HG02588 (cell line): ENCODE results near the gene TEF.

Experiments used
- ATAC-seq: cut with Tn5 transposase; IDR thresholded peaks from one replicate; pipeline ENCODE4 v1.9.1; 2021; ENCODE audit warnings: mild to moderate bottlenecking, moderate library complexity; ENCODE audit not compliant: unreplicated experiment

TEF gene, protein sequence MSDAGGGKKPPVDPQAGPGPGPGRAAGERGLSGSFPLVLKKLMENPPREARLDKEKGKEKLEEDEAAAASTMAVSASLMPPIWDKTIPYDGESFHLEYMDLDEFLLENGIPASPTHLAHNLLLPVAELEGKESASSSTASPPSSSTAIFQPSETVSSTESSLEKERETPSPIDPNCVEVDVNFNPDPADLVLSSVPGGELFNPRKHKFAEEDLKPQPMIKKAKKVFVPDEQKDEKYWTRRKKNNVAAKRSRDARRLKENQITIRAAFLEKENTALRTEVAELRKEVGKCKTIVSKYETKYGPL

DNA sequence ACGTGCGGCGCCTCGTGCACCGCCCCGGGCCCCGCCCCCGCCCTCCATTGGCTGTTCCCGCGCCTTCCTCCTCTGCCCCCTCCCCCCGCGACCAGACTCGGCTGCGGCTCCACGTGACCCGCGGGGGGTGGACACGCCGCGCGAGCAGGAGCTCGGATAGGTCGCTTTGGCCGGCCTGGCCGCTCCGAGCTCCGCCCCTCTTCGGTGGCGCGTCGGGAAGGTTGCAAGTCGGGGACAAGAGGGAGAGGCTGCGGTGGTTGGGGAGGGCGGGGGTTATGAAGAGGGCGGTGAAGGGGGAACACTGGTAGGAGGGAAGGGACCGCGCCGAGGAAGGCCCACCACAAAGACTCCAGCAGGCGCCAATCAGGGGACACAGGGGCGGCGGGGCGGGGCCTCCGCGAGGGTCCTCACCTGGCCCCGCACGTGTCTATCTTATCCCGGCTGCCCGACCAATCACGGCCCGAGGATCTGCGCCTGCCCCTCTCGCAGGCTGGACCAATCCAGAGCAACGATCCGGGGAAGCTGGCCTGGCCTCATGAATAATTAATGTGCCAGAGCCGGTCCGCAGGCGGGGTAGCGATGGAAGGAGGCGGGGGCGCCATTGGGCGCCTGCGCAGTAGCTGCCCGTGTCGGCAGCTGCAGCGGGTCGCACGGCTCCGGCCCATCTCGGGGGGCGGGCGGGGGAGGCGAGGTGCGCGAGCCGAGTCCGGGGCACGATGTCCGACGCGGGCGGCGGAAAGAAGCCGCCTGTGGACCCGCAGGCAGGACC lies at the start of gene TEF:
Gene TEF, plus strand, starts transcription at position 614 of the 769 bp plus-strand sequence. Its CDS starts 103 bp downstream, at position 717.
- ATAC-seq = peak; percentile 83

DNA sequence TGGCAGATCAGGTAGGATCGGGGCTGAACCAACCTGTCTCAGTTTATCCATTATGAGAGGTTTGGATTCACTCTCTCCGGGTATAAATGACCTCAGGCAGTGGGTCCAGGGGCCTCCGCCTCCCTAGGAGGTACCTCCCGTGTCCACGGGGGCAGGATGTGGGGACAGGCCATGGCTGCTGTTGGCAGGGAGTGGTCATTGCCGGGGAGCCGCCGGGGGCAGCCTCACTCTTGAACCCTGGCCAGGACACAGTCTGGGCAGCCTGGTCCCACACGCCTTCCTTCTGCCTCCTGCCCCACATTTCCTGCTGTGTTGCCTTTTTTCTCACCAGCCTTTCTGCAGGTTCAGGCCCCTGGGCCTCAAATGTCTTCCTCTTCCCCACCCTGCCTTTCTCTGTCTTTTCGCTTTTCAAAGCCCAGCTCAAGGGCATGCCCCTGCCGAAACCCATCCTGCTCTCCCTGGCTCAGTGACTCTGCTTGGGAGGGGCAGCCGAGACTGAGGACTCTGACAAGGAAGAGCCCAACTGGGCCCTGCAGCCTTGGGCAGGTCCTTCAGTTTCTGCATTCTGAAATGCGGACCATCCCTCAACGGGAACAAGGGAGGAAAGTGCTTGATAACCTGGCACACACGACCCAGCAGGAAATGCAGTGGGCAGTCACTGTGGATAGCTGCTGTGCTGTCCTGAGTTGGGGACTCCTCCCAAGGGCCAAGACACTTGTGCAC lies 49.4 kb upstream of the TEF start:
- ATAC-seq = no peak

DNA sequence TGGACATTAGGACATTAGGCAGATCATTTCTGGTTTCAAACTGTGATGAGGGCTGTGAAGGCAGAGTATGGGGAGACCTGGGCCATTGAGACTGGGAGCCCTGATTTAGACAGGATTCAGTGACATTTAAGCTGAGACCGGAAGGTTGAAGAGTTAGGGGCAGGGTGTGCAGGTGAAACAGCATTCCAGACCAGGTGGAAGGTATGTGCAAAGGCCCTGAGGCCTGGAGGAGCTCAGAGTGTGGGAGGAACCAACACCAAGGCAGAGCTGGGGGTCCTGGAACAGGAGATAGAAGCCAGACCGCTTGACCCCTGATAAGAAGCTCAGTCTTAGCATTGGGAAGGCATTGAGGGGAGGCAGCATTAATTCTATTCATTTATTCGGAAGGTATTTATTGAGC lies 47.9 kb upstream of the TEF start:
- ATAC-seq = no peak

DNA sequence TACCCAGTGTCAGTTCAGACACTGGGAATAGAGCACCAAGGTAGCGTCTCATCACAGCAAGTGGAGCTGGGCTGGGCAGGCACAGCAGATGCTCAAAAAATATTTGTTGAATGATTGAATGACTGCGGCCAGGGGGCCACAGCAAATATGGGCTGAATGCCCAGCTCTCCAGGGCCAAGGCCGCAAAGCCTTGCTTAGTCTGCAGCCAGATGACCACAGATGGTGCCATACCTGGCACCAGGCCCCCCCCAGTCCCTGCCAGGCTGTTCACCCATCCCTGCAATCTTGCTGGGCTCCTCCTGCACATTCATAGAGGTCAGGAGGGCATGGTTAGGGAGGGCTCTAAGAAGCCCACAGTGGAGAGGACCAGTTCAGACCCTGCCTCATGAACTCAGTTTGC lies 47.5 kb upstream of the TEF start:
- ATAC-seq = no peak

DNA sequence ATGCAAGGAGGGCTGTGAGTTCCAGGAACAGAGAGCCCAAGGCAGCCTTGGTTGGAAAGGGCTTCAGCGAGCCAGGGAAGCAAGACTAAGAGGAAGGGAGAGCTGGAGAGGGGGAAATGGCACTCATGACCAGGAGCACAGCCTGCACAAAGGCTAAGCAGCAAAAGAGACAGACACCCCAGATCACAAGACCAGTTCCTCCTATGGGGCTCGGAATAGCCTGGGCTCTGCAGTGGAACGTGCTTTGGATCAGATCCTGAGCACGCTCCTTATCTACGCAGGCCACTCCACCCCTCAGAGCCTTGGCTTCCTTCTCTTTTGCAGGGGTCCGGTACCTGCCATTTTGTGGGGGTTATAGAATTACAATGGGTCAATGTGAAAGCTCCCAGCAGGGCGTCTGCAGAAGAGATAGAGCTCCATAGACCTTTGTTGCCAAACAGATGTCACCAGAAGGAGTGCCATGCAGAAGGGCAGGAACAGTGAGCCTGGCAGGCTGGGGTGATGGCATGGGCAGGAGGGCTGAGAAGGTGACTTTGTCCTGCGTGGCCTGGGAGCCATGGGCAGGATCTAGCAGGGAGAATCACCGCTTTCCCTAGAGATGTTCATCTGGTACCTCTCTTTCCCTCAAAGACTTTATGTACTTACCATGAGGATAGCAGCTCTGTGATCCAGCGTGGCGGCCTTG lies 46.6 kb upstream of the TEF start:
- no peak for ATAC-seq

DNA sequence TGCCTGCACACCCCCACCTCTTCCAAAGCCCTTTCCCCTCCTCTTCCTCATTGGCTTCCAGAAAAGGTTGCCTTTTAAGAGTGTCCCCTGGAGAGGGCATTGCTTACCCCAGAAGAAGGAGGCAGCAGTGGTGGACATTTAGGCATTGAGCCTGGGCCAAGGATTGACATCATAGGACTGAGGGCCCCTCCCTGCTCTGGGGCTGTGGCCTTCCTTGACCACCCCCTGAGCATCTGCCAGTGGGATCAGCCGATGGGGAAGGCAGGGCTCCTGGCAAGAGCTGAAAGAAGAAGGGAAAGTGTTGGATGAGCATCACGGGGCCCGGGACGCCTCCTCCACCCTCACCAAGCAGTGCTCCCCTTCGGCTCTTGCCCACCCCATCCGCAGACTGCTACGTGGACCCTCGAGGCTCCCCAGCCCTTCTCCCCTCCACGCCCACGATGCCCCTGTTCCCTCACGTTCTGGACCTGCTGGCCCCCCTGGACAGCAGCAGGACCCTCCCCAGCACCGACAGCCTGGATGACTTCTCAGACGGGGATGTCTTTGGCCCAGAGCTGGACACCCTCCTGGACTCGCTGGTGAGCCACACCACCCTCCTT lies 43.0 kb upstream of the TEF start:
- no peak for ATAC-seq

DNA sequence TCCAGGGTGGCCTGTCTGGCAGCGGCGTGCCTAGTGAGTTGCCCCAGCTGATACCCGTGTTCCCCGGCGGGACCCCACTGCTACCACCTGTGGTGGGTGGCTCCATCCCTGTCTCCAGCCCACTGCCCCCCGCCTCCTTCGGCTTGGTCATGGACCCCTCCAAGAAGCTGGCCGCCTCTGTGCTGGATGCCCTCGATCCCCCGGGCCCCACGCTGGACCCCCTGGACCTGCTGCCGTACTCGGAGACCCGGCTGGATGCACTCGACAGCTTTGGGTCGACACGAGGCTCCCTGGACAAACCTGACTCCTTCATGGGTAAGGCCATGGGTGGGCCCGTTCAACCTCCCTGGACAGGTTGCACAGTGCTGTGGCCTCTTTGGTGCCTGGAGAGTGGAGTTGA lies 41.9 kb upstream of the TEF start:
- no peak for ATAC-seq

DNA sequence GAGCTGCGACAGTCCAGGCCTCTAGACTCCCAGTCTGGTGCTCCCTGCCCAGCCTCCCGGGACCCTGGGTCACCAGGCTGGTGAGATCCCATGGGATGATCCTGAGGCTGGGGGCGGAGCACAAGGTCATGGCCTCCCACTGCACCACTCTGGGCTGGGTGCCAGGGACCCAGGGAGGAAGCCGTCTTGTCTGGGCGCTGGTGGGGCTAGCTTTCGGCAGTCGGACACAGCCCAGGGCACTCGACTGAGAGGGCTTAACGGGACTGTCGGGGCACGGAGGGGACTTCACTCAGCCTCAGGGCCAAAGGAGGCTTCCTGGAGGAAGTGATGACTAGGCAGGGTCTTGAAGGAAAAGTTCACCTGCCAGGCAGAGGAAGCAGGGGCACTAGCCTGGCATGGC lies 41.4 kb upstream of the TEF start:
- ATAC-seq = no peak

DNA sequence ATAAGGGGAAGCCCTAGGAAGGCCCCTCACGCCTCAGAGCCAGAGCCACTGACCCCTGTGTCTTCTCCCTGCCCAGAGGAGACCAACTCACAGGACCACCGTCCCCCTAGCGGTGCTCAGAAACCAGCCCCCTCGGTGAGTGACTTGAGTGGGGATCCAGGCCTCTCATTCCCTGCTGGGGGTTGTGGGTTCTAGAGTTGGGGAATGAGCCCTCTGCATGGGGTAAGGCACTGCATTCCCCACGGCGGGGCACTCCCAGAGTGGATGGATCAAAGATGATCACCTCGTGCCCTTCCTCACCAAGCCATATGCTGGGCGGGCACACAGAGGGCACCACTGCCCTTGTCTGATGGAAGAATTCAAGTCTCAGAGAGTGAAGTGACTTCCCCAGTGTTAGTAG lies 40.7 kb upstream of the TEF start:
- no peak for ATAC-seq

DNA sequence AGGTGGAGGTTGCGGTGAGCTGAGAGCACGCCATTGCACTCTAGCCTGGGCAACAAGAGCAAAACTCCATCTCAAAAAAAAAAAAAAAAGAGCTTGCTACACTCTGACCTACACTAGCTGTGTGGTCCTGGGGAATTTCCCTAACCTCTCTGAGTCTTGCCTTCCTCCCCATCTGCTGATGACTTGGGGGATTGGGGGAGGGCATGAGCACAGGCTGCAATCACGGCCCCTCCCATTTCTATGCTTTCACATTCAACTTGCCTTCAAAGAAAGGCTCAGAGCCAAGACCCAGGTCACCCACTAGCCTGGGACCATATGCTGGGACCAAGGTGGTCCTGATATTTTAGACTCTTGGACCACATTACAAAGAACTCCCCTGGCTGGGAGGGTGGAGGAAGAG lies 39.8 kb upstream of the TEF start:
- ATAC-seq = no peak

DNA sequence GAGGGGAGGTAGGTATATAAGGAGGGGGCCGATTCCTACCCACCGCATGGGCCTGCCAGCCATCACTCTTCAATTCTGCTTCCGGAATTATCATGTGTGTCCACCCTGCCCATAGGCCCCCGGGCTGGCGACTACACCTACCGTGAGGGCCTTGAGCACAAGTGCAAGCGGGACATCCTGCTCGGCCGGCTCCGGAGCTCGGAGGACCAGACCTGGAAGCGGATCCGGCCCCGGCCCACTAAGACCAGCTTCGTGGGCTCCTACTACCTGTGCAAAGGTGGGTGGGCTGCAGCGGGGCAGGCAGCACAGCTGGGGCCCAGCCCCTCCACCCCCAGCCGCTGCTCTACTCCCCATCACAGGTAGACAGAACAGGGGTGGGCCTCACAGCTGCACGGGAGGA lies 38.4 kb upstream of the TEF start:
- ATAC-seq = no peak

DNA sequence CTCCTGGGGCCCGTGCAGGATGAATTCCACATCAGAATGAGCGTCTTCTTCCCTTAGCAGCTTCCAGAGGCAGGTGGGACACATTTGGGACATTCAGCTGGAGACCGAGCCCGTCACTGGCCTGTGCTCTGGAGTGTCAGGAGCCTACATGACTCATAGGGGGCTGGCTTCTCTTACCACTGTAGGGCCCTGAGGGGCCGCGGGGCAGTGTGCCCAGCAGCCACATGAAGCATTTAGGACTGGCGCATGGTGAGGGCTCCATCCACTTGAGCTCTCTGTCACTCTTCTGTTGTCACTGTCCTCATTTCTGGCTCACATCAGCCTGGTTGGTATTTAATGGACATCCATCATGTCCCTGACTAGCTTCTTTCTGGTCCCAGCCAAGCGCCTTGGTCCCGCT lies 38.0 kb upstream of the TEF start:
- ATAC-seq = no peak

DNA sequence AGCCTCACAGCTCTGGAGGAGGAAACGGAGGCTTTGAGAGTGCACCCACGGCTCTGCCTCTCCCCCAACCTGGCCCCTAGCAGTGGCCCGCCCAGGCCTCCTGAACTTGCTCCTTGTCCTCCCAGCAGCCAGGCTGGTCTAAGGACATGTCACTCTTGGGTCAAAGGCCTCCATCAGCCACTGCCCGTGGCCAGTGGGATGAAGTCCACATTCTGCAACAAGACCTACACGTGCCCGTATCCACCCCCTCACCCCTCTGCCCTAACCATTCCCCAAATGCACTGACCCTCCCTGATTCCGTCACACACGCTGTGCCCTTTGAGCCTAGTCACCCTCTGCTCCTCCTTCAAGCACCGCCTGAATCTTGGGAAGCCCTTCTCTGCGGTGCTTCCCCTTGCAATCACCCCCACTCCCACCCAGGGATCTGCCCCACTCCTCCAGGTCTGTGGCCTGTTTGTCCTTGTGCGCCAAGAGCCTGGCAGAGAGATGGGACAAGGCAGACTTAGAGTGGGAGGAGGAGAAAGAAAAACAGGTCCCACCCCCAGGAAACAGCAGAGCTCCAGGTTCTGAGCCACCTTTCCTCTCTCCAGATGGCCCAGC lies 37.5 kb upstream of the TEF start:
- no peak for ATAC-seq

DNA sequence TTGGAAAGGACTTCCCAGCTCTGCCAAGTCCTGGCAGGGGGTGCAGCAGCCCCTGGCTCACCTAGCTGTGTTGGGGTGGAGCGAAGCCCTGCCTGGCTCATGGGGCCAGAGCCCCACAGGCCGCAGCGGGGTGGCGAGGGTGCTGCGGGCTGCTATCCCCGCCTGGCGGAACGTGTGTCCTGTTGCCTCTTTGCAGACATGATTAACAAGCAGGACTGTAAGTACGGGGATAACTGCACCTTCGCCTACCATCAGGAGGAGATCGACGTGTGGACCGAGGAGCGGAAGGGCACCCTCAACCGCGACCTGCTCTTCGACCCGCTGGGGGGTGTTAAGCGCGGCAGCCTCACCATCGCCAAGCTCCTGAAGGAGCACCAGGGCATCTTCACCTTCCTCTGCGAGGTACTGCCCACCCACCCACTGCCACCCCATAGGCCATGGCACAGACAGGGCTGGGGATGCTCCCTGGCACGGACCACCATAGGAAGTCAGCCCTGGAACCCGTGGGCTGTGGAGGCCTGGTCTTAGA lies 35.9 kb upstream of the TEF start:
- ATAC-seq = no peak

DNA sequence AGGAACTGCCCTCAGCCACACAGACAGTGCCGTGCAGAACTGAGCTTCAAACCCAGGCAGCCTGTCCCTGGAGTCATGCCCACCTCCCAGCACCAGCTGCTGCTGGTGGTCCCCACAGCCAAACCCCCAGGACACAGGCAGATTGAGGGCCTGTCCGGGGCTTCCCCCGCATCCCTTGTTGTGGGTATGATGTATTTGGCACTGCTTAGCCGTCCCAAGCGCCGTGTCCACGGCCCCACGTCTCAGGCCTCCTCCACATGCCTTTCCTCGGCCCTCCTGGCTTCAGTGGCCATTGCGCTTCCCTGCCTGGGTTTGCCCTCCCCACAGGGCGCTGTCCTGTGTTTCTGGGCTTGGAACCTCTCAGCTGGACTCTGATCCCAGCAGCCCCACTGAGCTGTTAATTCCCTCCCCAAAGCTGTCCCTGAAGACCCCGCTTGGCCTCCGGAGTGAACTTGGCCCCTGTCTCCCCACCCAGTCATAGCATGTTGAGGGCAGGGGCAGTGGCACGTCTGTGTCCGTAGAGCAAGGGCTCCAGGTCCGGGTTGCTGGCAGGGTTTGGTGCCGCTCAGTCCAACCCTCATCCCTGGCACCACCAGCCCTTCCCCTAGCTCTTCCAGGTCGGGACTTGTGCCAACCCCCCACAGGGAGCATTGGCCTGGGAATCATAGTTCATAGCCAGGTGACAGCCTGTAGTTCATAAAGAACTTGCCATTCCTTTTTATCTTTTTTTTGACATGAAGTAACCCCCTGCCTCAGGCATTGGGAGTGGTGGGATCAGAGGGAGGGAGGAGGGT lies 34.5 kb upstream of the TEF start:
- no peak for ATAC-seq

DNA sequence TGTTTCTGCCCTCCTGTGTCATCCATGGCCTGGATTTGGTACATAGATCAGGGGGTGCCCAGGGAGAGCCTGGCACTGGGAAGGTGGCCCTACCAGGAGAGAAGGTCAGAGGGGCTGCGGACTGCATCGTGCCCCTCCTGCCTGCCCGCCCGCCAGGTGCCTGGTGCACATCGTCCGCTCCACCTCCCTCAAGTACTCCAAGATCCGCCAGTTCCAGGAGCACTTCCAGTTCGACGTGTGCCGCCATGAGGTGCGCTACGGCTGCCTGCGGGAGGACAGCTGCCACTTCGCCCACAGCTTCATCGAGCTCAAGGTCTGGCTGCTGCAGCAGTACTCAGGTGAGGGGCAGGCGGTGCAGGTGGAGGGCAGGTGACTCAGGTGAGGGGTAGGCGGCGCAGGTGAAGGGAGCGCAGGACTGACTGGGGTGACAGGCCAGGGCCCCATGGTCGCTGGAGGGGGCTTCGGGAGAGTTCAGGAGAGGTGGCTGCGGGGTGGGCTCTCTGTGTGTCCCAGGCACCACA lies 32.7 kb upstream of the TEF start:
- ATAC-seq = no peak

DNA sequence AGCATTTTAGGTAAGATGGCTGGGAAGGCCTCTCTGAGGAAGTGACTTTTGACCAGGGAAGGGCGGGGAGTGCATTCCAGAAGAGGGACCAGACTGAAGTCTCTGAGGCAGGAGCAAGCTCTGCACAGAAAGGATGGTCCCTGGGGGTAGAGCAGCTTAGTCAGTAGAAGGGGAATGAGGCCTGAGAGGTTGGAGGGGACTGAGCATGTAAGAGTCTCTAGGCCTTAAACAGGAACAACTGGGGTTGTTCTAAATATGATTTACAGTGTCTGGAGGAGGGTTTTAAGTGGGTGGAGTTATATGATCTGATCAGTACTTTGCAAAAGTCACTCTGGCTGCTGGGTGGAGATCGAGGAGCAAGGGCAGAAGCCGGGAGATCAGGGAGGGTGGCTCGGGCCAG lies 31.7 kb upstream of the TEF start:
- no peak for ATAC-seq

DNA sequence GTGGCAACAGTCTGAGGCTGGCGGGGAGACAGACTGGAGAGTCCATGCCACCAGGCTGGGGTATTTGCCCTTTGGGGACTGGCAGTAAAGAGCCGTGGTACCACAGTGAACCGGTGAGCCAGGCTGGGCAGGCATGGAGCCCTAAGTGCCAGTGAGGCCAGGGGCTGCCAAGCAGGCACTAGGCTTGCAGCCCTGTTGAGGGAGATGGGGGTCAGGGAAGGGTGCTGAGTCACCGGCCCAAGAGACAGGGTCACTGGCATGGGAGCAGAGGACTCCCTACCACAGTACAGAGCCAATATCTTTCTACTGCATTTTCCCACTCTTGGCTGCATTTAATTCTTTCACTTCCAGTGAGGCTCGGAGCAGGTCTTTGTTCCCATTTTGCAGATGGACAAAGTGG lies 30.7 kb upstream of the TEF start:
- no peak for ATAC-seq

DNA sequence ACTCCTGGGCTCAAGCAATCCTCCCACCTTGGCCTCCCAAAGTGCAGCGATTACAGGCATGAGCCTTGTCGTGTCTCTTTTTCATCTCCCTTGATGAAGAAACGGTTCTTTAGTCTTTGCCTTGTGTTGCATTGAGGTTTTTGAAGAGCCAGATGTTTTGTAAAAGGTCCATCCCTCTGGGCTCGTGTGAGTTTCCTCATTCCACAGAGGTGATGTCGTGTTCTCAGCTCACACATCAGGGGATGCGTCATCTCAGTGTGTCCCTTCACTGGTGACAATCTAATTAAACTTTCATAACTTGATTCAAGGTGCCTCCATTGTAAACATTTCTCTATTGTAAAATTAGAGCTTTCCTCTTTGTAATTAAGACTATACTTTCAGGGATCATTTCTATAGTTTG lies 29.7 kb upstream of the TEF start:
- no peak for ATAC-seq
